ENCODE results near the gene BAIAP2.

Gene BAIAP2

DNA sequence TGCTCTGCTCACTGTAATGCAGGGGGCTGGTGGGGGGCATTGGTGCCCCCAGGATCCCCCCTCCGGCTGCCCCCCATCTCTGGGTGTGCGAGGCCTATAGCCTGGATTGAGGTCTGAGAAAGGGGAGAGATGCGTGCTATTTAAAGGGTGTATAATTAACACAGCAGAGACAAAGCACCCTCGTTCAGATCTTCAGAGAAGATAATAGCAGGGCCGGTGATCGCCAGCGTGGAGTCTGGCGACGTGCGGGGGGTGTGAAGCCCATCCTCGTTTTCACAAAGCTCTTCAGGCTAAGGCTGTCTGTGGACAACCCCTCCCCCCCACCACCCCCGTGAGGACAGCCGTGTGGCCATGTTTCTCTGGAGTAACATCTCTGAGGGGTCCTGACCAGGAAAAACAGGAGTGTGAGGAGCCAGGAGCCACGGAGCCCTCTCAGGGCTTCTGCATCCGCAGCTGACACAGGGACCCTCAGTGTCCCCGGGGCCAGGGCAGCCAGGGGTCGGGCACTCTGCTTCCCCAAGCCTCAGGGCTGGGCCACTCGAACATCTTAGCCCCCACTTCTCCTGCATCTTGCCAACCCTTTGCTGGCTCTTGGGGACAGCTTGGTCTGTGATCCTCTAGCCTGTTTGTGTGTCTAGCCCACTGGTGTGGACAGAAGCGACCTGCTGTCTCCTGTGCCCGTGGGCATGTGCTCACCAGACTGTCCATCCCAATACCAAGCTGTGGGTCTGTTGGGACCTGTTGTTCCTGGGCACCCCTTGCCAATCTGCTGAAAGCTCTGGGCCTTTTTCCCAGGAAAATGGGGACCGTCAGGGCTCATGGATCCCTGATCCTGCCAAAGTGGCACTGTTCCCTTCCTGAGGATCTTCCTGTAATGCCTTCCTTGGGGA is 58.9 kb downstream of the BAIAP2 start:
- DNase-seq = no peak

DNA sequence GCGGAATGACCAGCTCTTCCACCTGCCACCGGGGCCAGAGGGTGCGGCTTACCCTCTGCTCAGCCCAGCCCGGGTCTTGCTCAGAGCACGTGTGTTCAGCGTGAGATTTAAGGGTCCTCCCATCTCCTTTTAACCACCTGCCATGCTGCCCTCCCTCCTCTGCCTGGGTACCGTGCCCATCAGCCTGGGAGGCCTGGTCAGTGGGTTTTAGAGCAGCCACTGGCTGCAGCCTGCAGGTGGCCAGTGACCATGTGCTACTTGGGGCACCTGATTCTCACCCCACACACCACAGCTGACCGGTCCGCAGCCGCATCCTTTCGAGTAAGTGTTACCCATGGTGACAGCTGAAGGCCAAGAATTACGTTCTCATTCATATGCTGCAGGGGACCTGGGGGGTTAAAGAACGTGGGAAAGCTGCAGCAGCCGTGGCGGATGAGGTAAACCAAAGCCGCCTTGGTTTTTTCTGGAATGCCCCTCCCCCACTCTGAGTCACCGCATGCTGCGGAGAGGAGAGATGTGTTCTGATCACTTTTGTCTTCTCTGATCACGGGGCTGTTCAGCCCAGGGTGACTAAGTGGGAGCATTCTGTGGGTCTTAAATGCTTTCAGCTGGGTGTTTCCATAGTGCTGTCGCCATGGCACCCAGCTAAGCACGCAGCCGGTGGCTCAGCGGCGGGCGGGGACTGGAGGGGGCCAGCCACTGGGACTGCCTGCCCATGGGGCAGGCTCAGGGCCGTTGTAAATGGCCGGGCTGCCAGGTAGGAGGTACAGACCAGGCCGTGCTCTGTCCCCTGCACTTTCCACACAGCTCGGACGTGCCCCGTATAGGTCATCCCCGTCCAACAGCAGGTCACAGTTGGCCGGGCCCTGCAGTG is 59.8 kb downstream of the BAIAP2 start:
- DNase-seq = peak; percentile 31

DNA sequence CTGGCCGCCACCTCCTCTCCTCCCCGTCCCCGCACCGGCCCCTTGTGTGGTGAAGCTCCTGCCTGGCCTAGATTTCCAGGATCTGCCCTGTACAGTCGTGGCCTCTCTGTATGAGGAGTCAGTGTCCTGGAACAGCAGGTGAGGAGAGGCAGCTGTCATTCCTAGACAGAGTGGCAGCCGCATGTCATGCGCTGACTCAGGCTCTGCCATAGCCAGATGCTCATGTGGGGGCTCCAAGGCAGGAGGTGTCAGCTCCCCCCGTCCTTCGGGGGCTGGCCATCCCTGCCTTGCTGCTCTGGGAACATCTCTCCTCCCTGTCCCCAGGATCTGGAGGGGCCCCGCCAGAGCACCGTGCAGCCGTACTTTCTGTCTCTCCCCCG is 60.4 kb downstream of the BAIAP2 start:
- peak; percentile 14 for DNase-seq

DNA sequence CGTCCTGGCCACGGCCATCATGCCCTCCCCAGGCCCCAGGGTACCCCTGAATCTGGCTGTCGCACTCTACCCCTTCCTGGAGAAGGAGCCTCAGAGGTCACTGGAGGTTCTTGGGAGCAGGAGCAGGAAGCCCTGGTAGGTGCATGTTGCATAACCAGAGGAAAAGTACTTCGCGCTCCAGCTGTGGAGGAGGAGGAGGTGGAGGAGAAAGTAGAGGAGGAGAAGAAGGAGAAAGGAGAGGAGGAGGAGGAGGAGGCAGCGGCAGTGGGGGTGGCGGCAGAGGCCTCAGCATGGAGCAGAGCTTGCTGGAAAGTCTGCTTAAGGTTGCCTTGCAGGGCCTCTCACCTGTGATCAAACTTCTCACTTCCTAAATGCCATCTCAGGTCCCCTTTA is 61.8 kb downstream of the BAIAP2 start:
- no peak for DNase-seq

DNA sequence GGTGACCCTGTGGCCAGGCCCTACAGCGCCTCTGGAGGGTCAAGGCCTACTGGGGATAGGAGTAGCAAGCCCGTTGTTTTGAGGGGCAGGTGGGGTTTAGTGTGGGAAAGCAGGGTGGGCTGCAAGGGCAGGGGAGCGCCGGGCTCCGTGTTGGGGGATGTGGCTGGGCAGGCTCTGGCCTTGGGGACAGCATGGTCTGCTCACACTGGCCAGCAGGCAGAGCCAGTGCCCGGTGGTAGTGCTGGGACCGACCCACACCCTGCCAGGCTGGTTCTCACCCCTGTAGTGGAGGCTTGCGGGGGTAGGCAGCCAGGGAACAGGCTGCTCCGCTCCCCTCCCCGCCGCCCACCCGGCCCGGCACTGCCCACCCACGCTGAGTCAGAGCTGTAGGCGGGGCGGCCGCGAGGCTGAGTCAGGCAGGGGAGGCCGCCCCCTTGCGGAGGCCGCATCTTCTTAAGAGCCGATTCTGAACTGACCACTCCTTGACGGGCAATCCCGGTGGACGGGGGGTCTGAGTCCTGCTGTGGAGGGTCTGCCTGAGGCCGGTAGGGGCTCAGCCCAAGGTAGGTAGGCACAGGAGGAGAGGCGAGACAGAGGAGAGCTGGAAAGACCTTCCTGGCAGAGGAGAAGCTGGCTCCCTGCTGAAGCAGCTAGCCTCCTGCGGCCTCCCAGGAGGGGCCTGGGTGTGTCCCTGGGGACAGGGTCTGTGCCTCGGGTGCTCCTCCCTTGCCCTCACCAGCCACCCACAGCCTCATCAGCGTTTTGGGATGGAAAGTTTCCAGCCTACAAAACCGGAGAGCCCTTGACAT is 62.4 kb downstream of the BAIAP2 start:
- no peak for DNase-seq

DNA sequence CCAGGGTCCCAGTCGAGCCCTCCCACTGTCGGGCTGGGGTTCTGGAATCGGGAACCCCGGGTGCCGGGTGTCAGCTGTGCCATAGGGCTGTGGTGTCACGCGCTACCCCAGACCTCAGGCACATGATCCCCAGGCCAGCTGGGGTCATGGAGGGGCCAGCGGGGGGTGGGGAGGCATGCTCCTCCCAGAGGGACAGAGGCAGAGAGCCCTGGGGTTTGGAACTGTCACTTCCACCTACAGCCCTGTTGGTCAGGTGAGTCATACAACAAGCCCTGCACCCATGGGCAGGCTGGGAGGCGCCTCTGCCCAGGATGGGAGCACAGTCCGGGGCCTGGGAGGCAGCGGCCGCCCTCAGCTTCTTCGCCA is 63.0 kb downstream of the BAIAP2 start:
- no peak for DNase-seq

DNA sequence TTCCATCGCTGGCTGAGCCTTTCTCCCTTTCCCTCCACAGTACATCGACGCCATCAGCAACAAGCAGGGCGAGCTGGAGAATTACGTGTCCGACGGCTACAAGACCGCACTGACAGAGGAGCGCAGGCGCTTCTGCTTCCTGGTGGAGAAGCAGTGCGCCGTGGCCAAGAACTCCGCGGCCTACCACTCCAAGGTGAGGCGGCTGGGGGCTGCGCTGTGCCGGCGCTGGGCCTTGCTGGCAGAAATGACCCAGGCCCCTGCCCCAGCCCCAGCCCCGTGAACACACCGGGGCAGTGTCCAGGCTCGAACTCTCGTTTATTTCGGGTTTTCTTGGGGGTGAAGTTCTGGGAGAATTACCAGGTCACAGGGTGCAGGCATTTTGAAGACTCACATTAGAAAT is 64.9 kb downstream of the BAIAP2 start:
- no peak for DNase-seq

DNA sequence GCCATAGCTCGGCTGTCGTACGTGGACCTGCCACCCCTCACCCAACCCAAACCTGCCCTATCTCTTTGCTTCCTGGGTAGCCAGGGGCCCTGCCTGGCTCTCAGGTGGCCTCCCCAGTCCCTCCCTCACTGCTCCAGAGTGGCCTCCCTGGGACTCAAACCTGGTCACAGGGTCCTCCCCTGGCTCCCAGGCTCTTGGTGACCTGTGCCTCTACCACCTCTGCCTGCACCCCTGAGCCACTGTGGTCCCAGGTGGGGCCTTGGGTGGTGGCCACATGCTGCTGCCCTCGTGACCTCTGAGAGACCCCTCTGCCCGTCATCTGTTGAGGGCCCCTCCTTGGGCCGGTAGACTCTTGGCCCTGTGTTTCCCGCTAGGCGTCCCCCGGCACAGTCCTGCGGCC is 65.7 kb downstream of the BAIAP2 start:
- no peak for DNase-seq

DNA sequence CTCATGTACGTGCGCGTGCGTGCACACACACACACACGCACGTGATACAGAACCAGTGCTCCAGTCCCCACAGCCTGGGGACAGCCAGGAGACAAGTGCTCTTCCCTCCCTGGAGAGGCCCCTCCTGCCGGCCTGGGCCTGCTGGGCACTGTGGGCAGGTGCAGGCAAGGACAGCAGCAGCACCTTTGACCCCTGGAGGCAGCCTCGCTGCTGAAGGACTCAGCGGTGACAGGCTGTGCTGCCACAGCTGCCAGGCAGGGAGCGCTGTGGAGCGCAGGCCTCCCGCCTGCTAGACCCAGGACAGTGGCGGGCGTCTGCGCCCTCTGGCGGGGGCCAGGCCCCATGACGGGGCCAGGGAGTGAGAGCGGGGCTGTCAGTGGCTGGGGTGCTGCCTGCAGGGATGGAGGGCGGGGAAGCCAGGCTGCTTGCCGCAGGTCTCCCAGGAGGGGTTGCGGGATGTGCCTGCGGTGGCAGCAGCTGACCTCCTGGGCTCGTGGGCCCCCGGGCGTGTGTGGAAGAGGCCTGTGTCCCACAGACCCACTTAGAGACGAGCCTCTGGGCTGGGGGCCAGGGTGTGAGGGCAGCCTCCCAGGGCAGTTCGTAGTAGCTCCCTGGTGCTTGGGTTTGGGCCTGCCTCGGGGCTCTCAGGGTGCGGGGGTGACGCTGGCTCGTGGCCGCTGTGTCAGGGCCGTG is 66.8 kb downstream of the BAIAP2 start:
- peak; percentile 69 for DNase-seq

DNA sequence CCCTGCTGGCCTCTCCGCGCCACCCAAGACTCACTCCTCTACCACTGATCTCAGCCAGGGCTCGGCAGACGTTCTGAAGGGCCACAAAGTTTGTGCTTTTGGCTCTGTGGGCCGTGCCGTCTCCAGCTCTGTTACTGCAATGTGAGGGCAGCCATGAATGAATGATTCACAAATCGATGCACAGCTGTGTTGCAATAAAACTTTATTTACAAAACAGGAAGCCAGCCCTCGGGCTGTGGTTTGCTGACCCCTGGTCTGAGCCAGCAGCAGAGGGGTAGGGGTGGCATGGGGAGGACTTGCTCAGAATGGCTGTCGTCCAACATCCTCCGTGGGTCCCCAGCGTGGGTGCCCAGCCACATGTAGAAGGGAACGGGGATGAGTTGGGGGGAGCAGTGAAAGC is 67.4 kb downstream of the BAIAP2 start:
- DNase-seq = no peak

DNA sequence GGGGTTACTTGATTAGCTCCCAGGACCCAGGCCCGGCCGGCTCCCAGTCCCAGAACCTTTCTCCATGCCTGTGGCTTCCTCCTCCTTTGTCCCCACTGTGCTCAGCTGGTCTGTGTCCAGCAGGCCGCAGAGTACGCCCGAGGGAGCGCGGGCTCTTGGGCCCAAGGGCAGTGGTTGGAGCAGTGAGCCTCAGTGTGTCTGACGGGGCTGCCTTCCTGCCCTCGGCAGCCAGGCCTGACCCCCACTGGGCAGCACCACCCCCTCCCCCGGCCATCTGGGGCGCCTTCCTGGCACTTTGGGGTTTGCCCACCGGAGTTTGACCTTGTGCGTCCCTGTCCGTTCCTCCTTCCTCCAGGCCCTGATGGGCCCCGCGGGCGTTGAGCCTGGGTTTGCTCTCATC is 67.9 kb downstream of the BAIAP2 start:
- no peak for DNase-seq

DNA sequence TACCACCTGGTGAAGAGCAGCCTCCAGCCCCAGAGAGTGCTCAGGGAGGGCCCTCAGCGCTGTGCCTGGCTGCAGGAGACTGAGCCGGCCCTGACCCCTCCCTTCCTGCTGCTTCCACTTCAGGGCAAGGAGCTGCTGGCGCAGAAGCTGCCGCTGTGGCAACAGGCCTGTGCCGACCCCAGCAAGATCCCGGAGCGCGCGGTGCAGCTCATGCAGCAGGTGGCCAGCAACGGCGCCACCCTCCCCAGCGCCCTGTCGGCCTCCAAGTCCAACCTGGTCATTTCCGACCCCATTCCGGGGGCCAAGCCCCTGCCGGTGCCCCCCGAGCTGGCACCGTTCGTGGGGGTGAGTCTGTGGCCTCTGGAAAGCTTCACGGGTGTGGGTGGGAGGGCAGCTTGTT is 68.4 kb downstream of the BAIAP2 start:
- DNase-seq = no peak

DNA sequence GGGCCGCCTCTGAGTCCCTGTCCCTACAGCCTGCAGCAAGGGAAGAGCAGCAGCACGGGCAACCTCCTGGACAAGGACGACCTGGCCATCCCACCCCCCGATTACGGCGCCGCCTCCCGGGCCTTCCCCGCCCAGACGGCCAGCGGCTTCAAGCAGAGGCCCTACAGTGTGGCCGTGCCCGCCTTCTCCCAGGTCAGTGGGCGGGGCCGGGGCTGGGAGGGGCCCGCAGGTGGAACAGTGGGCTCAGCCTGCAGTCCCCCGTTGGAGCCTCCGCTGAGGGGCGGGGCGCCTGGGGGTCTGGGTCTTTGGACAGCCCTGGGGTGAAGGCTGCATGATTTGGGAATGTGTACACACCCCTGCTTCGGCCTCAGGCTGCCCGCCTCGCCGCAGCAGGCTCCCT is 71.8 kb downstream of the BAIAP2 start:
- no peak for DNase-seq

DNA sequence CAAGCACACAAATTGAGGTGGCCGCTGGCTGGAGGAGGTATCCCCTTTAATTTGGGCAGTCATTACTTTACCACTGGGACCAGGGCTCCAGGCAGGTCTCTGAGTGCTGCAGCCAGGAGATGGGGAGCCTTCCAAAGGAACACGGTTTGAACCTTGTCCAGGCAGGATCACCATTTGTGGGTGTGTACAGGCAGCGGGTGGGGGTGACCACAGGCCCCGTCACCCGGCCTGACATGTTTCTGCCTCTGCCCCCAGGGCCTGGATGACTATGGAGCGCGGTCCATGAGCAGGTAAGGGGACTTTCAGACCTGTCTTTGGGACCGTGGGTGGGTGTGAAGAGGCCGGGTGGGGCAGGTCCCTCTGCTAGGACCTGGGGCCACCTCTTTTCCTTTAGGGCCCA is 73.3 kb downstream of the BAIAP2 start:
- DNase-seq = no peak

DNA sequence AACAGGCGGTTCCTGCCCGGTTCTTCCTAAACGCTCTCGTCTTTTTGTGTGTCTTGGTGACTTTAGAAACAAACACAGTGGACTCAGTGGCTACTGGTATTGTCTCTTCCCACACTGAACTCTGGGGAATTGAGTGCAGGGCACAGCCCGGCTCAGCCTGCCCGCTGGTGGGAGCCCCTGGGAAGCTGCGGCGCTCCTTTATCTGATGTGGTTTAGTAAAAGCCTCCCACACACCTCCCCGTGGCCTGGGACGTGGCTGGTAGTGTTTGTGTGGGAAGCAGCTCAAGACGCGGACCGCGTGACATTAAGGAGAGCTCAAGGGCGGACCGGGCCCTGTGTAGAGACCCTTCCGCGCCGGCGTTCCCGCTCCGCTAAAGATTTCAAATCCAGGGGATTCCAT is 75.0 kb downstream of the BAIAP2 start:
- no peak for DNase-seq

DNA sequence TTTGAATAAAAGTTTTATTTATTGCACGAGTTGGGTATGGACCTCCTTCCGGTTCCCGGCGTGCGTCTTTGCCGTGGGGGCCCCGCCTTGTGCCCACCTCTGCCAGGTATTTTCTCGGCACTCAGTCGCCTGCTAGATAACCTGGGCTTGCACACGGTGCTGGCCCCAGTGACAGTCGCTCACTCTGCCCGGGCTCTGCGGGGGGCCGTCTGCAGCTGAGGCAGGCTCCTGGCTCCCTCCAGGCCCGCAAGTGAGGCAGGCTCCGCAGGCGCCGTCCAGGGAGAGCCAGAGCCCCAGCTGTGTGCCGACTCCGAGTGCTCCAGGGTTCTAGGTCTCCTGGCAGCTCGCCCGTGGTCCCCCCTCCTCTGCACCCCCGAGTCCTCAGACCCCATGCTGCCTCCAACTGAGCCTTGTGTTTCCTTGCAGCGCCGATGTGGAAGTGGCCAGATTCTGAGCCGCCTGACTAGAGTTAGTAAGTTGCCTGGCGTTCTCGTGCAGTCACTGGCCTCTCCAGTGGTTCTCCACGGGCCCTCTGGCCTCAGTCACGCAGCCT is 75.6 kb downstream of the BAIAP2 start:
- no peak for DNase-seq

DNA sequence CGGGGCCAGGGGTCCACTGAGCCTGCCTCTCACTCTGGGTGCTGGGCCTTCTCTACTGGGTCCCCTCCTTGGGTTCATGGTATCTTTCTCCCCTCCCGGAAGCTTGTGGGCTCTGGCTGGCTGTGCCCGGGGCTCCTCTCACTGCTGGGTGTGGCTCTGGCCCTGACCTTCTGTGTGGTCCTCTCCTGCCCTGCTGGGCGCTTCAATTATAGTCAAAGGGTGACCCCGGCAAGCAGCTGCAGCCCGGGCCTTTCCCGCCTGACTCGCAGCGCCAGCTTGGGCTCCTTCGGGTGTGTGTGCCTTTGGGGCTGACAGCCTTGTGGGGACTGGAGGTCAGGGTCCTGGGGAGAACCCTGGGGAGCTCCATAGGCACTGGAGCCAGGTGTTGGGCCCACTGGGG is 76.1 kb downstream of the BAIAP2 start:
- no peak for DNase-seq

DNA sequence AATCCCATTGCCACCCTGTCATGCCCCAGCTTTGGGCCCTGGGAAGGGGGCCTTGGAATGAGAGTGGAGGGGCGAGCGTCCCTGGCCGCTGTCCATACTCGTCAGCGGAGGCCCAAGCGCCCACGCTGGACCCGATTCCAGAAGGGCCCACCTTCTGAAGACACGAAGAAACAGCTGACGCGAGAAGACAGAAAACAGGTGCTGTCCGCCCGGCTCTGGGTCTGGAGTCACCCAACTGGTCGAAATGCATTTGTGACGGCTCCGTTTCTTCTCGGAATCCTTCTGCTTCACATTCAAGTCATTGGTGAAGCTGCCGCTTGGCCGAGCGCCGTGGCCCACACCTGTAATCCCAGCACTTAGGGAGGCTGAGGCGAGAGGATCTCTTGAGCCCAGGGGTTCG is 77.5 kb downstream of the BAIAP2 start:
- DNase-seq = no peak

DNA sequence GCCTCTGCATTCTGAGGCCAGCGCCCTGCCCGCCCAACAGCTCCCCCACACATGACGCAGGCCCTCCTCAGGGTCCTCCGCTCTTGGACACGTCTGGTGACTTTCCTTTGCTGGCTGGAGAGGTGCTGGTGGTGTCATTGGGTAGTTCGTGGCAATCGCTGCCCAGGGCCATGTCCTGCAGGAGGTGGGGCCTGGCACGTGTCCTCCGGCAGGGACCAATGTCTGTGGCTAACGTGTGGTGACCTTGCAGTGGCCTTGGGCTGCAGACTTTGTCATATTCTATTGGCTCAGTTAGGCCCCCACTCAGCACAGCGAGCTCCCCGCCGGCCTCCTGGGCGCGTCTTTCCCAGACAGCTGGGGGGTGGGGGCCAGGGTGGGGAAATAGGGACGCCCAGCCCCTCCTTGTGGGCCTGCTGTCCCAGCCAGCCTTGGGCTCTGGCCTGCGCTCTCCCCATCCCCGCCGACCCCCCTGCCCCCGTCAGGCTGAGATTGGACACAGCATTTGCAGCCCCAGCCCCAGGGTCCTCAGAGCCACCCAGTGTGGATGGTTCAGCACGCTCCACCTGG is 78.3 kb downstream of the BAIAP2 start:
- no peak for DNase-seq

DNA sequence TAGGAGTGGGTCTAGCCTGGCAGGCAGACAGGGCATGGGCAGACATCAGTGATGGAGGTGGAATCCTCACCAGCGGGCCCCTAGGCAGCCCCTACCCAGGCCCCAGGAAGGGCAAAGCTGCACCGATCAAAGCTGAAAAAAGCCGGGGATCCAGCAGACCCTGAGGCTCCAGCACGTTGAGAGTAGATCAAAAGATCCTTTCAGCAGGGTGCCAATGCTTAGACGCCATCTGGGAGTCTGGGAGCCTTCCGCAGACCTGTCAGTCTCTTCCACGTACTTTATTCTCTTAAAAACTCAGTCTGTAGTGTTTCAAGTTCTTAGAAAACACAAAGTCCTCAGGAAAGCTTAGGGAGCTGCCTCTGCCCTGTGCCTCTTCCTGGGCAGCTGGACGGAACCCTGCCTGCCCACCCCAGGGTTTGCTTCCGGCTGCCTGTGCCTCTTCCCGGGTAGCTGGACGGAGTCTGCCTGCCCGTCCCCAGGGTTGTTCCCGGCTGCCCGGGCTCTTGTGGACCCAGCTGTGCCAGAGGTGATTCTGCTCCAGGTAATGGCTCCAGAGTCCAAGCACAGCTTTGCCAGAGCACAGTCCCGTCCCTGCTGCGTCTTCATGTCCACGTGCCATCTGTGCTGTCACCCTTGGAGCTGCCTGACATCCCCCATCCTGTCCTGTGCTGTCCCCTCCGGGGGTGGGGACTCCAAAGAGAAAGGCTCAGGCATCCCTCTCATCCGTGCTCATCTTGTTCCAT is 79.6 kb downstream of the BAIAP2 start:
- no peak for DNase-seq

DNA sequence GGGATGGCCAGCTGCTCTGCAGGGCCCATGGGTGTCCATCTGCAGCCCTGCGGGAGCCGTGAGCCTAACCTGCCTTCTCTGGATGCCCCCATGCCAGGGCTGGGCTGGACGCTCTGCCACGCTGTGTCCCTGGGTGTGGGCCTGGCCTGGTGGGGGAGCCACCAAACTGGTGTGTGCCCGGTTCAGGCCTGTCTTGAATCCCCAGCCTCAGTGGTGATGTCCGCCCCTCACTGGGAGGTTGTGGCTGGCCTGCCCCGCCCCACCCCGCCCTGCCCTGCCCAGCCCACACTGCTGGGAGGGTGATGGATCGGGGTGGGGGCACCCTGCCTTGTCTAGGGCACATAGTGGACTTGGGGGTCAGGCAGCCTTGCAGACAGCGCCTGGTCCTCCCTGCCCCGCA is 80.3 kb downstream of the BAIAP2 start:
- DNase-seq = no peak
